ENCODE data around the gene HOXC9. TPM values are rescaled to one million over a fixed set of nuclear protein-coding genes. Genes with fewer than 3 reads are reported as not detected.

Gene HOXC9
- total and polyA plus RNA-seq, 9 of the 15 experiments (the other 6 are each of a cell fraction or from before 2014, with no cell fraction given), result 1.1 to 10.5 (median 9.3) TPM

DNA sequence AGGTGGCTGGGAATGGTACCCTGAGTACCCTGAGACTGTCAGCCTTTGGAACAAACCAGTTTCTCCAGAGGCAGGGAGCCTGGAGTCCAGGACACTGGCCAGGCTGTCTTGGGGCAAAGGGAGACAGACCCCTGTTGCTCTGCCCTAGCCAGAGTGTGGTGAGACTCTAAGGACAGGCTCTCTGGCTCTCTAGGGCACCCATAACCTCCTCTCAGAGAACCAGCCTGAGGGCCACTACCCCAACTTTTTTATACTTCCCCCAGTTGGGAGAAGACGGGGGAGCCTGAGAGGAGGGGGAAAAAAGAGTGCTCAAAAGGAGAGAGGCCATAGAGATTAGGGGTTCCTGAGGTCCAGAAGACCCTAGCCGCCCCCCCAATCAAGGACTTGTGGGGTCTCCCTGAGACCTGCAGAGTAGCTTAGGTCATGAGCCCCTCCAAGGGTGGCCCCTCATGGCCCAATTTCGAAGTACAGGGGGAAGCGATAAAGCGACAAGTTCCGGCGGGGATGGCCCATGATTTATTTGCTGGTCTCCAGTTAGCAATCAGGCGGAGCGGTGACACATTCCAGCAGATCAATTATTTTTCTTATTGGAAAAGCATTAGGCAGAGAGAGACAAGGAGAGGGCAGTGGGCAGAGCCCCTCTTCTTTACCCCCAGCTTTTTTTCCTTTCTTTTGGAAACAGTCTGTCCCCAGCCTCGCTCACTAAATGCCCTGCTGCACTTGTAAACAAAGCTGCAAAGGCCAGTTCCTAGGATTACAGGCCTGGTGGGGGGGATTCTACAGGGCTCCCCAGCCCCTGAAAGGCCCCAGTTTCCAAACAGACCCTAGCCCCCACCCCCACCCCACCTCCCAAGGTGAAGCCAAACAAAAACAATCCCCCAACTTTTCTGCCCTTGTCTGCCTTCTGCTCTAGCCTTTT is 10.4 kb downstream of the HOXC9 start:
- ATAC-seq (no peak; the same call in 1 of the 3 replicates), FAIRE-seq (no peak), DNase-seq (ENCODE audit: extremely low read depth in 1 of 4, low spot score in 3 of 4) (no peak)
- no TSS peak for BruUV-seq (replicated peaks)
- Histone ChIP-seq H4K20me1 (replicated peaks; ENCODE audit: control insufficient read depth, insufficient read depth, low read length) (no peaks in the 10 kb centered on the region; the same call in 1 of the 2 replicates), H3K9ac (ENCODE audit: insufficient read depth in 1 of 2, low read depth in 2 of 2, low read length in 2 of 2) (peak overlapping the region; percentile 68 to 85; a peak in 2 of 4 replicates), H3K4me3 (no peak overlapping the region), H3K4me2 (ENCODE audit: insufficient read depth, low read length) (peak overlapping the region; percentile 68), H3K9me3 (replicated peaks; ENCODE audit: control insufficient read depth, insufficient read depth, low read depth, low read length) (no peaks in the 10 kb centered on the region), H3K79me2 (ENCODE audit: control insufficient read depth, insufficient read depth, low read length) (no peaks in the 10 kb centered on the region; the same call in 2 of the 3 replicates), H3K9me1 (ENCODE audit: control insufficient read depth, insufficient read depth, low read length) (no peaks in the 10 kb centered on the region), H3K4me1 (replicated peaks in 1 of 2; ENCODE audit: control insufficient read depth in 2 of 2, insufficient read depth in 2 of 2, low read length in 2 of 2) (peaks cover 14 to 23% of the 10 kb centered on the region in 2 experiments), H3K27ac (ENCODE audit: extremely low read depth, low read depth, low read length) (peak overlapping the region; percentile 59; the same call in 1 of the 3 replicates), H2AFZ (ENCODE audit: low read depth, low read length) (peak overlapping the region; percentile 82), H3K27me3 (ENCODE audit: control insufficient read depth in 2 of 2, insufficient read depth in 2 of 2, low read length in 2 of 2) (no peaks in the 10 kb centered on the region), H3K36me3 (ENCODE audit: control insufficient read depth, insufficient read depth, low read length) (no peaks in the 10 kb centered on the region)
- WGBS (ENCODE audit: insufficient coverage, low coverage, missing lambda C conversion rate), result 64% methylated on average over 7 of the region's 10 CpGs
- ChIA-PET POLR2A (interaction anchor here (0.8 to 0.9 kb wide), 2 partner anchors 14 to 191 kb away, joined by 3 read pairs; no protein-coding TSS in a partner anchor), CTCF (ENCODE audit: low intra/inter-chr PET ratio) (interaction anchor here (0.9 kb wide), 1 partner anchor 191 kb away, joined by 3 read pairs; no protein-coding TSS in a partner anchor)
- intact Hi-C loops (cut with micrococcal nuclease) (loop anchor here (10.0 kb wide), 1 partner anchor 284 kb away; no protein-coding TSS in a partner anchor), in situ Hi-C loops (cut with MboI) (no loop called here)
- TF ChIP-seq, protein P1, sequence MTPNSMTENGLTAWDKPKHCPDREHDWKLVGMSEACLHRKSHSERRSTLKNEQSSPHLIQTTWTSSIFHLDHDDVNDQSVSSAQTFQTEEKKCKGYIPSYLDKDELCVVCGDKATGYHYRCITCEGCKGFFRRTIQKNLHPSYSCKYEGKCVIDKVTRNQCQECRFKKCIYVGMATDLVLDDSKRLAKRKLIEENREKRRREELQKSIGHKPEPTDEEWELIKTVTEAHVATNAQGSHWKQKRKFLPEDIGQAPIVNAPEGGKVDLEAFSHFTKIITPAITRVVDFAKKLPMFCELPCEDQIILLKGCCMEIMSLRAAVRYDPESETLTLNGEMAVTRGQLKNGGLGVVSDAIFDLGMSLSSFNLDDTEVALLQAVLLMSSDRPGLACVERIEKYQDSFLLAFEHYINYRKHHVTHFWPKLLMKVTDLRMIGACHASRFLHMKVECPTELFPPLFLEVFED (CRISPR knock-in tag; conservative IDR thresholded peaks at IDR 0.05), result no peak
- no peak for TF ChIP-seq STAT5A (IDR thresholded peaks at IDR 0.05; ENCODE audit: borderline replicate concordance, low read length)
- TF ChIP-seq RFX5 (IDR thresholded peaks at IDR 0.05; ENCODE audit: low read depth, low read length), result no peak
- peak; percentile 62 for TF ChIP-seq MEIS2 (IDR thresholded peaks at IDR 0.05; ENCODE audit: partially characterized antibody)
- TF ChIP-seq SAFB (IDR thresholded peaks at IDR 0.05; ENCODE audit: borderline replicate concordance, low read depth, low read length), result no peak
- TF ChIP-seq, protein P2, sequence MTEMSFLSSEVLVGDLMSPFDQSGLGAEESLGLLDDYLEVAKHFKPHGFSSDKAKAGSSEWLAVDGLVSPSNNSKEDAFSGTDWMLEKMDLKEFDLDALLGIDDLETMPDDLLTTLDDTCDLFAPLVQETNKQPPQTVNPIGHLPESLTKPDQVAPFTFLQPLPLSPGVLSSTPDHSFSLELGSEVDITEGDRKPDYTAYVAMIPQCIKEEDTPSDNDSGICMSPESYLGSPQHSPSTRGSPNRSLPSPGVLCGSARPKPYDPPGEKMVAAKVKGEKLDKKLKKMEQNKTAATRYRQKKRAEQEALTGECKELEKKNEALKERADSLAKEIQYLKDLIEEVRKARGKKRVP (CRISPR knock-in tag; IDR thresholded peaks at IDR 0.05), result no peak
- no peak for TF ChIP-seq CXXC5 (CRISPR knock-in tag; IDR thresholded peaks at IDR 0.05)
- TF ChIP-seq ZNF217 (CRISPR knock-in tag; IDR thresholded peaks at IDR 0.05), result no peak
- TF ChIP-seq, protein P3, sequence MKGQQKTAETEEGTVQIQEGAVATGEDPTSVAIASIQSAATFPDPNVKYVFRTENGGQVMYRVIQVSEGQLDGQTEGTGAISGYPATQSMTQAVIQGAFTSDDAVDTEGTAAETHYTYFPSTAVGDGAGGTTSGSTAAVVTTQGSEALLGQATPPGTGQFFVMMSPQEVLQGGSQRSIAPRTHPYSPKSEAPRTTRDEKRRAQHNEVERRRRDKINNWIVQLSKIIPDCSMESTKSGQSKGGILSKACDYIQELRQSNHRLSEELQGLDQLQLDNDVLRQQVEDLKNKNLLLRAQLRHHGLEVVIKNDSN (CRISPR knock-in tag; IDR thresholded peaks at IDR 0.05), result no peak
- TF ChIP-seq SAFB2 (IDR thresholded peaks at IDR 0.05; ENCODE audit: borderline replicate concordance, low read depth, low read length, severe bottlenecking), result no peak
- TF ChIP-seq, protein P4, sequence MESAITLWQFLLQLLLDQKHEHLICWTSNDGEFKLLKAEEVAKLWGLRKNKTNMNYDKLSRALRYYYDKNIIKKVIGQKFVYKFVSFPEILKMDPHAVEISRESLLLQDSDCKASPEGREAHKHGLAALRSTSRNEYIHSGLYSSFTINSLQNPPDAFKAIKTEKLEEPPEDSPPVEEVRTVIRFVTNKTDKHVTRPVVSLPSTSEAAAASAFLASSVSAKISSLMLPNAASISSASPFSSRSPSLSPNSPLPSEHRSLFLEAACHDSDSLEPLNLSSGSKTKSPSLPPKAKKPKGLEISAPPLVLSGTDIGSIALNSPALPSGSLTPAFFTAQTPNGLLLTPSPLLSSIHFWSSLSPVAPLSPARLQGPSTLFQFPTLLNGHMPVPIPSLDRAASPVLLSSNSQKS (CRISPR knock-in tag; IDR thresholded peaks at IDR 0.05), result no peak
- TF ChIP-seq ZBTB7A (IDR thresholded peaks at IDR 0.05; ENCODE audit: borderline replicate concordance, control insufficient read depth, low read depth, low read length), result 0 out of 2 replicates have a peak, but pooled peaks have one; percentile 30
- TF ChIP-seq, protein P5, sequence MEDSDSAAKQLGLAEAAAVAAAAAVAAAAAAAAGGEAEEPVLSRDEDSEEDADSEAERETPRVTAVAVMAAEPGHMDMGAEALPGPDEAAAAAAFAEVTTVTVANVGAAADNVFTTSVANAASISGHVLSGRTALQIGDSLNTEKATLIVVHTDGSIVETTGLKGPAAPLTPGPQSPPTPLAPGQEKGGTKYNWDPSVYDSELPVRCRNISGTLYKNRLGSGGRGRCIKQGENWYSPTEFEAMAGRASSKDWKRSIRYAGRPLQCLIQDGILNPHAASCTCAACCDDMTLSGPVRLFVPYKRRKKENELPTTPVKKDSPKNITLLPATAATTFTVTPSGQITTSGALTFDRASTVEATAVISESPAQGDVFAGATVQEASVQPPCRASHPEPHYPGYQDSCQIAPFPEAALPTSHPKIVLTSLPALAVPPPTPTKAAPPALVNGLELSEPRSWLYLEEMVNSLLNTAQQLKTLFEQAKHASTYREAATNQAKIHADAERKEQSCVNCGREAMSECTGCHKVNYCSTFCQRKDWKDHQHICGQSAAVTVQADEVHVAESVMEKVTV (CRISPR knock-in tag; IDR thresholded peaks at IDR 0.05), result no peak
- TF ChIP-seq FOXK2 (conservative IDR thresholded peaks at IDR 0.05 in 1 of 2, IDR thresholded peaks at IDR 0.05 in 1 of 2; ENCODE audit: low read depth in 2 of 2), result 0 out of 4 replicates have a peak, but pooled peaks of 1 of the 2 experiments have one; percentile 13
